BJ (cell line): ENCODE results near the gene CERS6. TPM values are rescaled to one million over a fixed set of nuclear protein-coding genes. Genes with fewer than 3 reads are reported as not detected.

Experiments used
- CTCF ChIA-PET: fragments of 350-600 bp; formaldehyde crosslinking; extraction: SDS; loops from one replicate; lab custom pipeline; 2021; ENCODE audit warnings: antibody characterized with exemption, inconsistent platforms; lab: Yijun Ruan, JAX
- POLR2A ChIA-PET: fragments of 300-600 bp; sonication (Branson Sonifier 250); formaldehyde crosslinking; extraction: SDS; loops from one replicate; lab custom pipeline; 2021; ENCODE audit warnings: antibody characterized with exemption; lab: Charles Lee
- DNase-seq: peaks from one replicate; pipeline ENCODE4 v3.0.0-alpha.2; 2011; ENCODE audit warnings: low read depth
- H3K27me3 ChIP-seq: 2 replicates; pipeline ENCODE4 v1.6.0; 2011; ENCODE audit warnings: low read length; ENCODE audit not compliant: control insufficient read depth, insufficient read depth
- H3K36me3 ChIP-seq: 2 replicates; pipeline ENCODE4 v1.5.1; 2011; ENCODE audit warnings: low read length; ENCODE audit not compliant: control insufficient read depth, insufficient read depth
- H3K4me3 ChIP-seq: 2 replicates; pipeline ENCODE4 v1.5.1; 2011; ENCODE audit warnings: low read depth, mild to moderate bottlenecking, control low read depth, low read length
- polyA plus RNA-seq: library from polyadenylated mRNA; depleted of rRNA; stranded (reverse); fragments of >200 nt; gene quantifications from 2 replicates; pipeline ENCODE4 v1.2.3, GENCODE V29; 2011
- TF ChIP-seq, protein P1 (sequence below): IDR thresholded peaks from 2 replicates; pipeline ENCODE4 v1.5.1; 2011; ENCODE audit warnings: low read depth, mild to moderate bottlenecking, control low read depth, inconsistent platforms, low read length, moderate library complexity; ENCODE audit not compliant: insufficient read depth

CERS6 gene
- polyA plus RNA-seq, 1 experiment, result 1.6 TPM

DNA sequence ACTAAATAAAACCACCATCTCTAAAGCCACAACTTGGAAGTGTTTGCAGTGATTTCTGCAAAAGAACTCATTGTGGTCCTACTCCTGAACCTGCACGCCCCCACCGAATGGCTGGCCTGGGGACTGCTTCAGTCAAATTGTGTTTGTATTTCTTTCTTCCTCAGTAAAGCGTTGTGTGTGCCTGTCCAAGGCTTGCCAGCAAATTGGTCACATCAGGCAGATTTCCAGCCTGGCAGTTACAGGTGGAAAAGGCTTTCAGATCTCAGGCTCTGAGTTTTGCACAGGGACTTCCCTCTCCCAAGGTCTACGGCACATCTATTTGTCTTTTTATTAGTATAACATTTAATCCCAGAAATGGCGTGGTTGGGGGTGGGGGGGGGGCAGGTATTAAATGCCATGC, 292.4 kb downstream of the CERS6 start:
- Histone ChIP-seq H3K36me3 (no peaks in the 10 kb centered on the region), H3K4me3 (no peak overlapping the region), H3K27me3 (no peaks in the 10 kb centered on the region)
- ChIA-PET POLR2A (no interaction called here), CTCF (no interaction called here)
- DNase-seq, result no peak
- TF ChIP-seq, protein P1, sequence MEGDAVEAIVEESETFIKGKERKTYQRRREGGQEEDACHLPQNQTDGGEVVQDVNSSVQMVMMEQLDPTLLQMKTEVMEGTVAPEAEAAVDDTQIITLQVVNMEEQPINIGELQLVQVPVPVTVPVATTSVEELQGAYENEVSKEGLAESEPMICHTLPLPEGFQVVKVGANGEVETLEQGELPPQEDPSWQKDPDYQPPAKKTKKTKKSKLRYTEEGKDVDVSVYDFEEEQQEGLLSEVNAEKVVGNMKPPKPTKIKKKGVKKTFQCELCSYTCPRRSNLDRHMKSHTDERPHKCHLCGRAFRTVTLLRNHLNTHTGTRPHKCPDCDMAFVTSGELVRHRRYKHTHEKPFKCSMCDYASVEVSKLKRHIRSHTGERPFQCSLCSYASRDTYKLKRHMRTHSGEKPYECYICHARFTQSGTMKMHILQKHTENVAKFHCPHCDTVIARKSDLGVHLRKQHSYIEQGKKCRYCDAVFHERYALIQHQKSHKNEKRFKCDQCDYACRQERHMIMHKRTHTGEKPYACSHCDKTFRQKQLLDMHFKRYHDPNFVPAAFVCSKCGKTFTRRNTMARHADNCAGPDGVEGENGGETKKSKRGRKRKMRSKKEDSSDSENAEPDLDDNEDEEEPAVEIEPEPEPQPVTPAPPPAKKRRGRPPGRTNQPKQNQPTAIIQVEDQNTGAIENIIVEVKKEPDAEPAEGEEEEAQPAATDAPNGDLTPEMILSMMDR, result no peak

DNA sequence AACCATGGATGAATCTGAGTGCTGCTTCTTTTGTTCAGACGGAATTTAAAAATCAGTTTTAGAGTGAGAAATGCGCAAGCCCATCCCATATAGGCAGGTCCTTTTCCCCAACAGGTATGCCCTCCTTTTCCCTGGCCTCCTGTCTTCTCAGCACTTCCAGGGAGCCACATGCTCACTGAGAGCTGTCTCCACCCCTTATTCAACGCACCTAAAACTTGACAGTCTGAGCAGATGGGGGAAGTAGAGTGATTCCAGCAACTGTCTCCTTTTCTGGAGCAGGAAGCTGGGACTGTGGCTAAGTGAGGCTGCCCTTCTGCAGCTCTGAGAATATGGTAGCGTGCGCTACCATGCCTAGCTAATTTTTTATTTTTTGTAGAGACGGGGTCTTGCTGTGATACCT, 293.2 kb downstream of the CERS6 start:
- H3K36me3 ChIP-seq, result no peaks in the 10 kb centered on the region
- DNase-seq, result no peak
- H3K27me3 ChIP-seq, result no peaks in the 10 kb centered on the region
- TF ChIP-seq, protein P1, result no peak
- H3K4me3 ChIP-seq, result no peak overlapping the region
- POLR2A ChIA-PET, result no interaction called here
- CTCF ChIA-PET, result no interaction called here

DNA sequence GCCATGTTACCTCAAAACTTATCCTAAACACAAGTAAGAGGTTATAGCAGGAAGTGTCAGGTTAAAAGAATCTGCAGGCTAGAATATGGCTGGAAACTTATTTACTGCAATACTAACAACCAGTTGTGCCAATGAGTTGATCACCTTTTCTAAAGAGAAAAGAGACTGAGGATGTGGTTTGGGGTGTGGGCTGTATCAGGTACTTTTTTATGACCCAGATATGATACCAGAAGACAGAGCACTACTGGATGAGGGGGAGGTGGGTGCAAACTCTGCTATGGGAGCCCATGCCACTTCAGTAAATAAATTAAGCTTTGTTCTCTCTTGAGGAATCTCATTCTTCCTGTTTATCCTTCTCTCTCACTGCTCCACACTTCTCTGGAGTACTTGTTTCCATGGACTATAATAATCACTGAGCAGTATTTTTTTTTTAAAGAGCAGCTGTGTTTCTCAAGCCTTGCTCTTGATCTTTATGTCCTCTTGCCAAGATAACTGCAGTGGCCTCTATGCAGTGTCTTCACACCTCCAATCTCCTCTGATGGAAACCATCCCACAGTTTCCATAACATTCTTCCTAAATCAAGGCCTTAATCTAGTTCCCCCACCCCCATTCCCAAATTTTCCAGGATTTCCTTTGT, 295.1 kb downstream of the CERS6 start:
- CTCF ChIA-PET, result interaction anchor here (1.1 kb wide), 1 partner anchor 15 kb away, joined by 4 read pairs; no protein-coding TSS in a partner anchor
- H3K4me3 ChIP-seq, result no peak overlapping the region
- DNase-seq, result no peak
- TF ChIP-seq, protein P1, result no peak
- POLR2A ChIA-PET, result no interaction called here
- H3K36me3 ChIP-seq, result no peaks in the 10 kb centered on the region
- no peaks in the 10 kb centered on the region for H3K27me3 ChIP-seq

DNA sequence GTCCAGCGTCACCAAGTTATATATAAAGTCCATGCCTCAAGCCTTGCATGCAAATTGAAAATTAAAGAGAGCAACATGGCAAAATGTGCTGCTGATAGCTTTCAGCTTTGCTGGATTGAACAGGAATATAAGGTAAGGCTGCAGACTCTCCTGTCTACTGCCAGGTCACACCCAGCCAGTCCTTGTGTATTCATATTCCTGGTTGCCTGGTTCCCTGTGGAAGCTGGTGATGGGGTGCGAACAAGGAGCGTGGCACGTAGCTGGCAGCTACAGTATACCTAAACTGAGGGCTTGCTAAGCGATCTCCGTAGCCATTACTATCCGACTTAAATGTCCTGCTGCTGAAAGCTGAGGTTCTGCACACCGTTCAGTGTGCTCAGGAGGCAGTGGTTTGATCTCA, 296.3 kb downstream of the CERS6 start:
- POLR2A ChIA-PET, result no interaction called here
- CTCF ChIA-PET, result interaction anchor here (0.8 to 1.1 kb wide), 2 partner anchors 13 to 171 kb away, joined by 3 to 4 read pairs; no protein-coding TSS in a partner anchor
- DNase-seq, result no peak

DNA sequence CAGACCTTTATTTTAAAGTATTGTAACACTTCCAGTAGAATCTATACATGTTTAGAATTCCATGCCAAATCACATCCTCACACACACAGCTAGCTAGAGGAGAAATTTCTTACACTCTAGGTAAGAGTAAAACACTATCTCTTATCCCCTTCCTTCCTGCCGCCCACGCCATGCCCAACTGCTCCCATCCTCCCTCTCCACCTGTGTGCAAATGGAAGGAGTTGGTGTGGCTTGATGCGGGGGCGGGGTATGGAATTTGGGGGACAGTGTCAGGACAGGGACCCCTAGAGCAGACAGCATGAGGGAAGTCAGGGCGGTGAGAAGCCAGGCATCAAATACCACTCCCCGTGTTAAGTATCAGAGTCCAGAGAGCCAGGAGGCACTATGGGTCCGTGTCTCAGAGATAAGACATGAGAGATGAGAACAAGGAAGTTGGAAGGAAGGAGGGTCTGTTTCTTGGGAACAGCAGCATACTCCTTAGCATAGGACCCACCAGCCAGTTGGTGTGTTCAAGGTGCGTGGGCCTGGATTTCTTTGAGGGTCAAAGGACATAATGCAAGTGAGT, 297.8 kb downstream of the CERS6 start:
- Histone ChIP-seq H3K4me3 (no peak overlapping the region), H3K36me3 (no peaks in the 10 kb centered on the region), H3K27me3 (no peaks in the 10 kb centered on the region)
- TF ChIP-seq, protein P1, result no peak
- no peak for DNase-seq
- ChIA-PET CTCF (no interaction called here), POLR2A (no interaction called here)

More for the DNA sequence above, 296.3 kb downstream of the CERS6 start:
- TF ChIP-seq, protein P1, result no peak
- no peaks in the 10 kb centered on the region for H3K36me3 ChIP-seq
- no peaks in the 10 kb centered on the region for H3K27me3 ChIP-seq
- no peak overlapping the region for H3K4me3 ChIP-seq
